Heart right ventricle (tissue), 16 donors: Measurements from ENCODE around the gene GNG7. TPM values are rescaled to one million over a fixed set of nuclear protein-coding genes. Genes with fewer than 3 reads are reported as not detected.
"Not testable (repeated sequence)": the region's sequence is repeated elsewhere in the genome, so short reads cannot be mapped to it uniquely, and the experiment has no call there.

Source experiments
- ATAC-seq, 8 donors: fragments of 200-7000 bp; cut with Tn5 transposase; one replicate each; pipeline ENCODE4 v1.9.1; 2020; ENCODE audit warnings: mild to moderate bottlenecking in 8 of 8, moderate library complexity in 8 of 8, moderate number of reproducible peaks in 1 of 8
- DNase-seq, 2 donors: peaks; one replicate each; pipeline ENCODE4 v3.0.0-alpha.2; 2020
- H3K27ac ChIP-seq, 10 donors: fragments of 200-600 bp; sonication (generic) in 2 of 10; one replicate each; pipeline versions ENCODE4 v1.5.0 to v1.8.0; 2020 to 2022; ENCODE audit warnings: mild to moderate bottlenecking in 3 of 10
- H3K27me3 ChIP-seq, 7 donors: fragments of 200-600 bp; one replicate each; pipeline ENCODE4 v1.8.0; 2021 to 2022; ENCODE audit warnings: mild to moderate bottlenecking in 2 of 7
- H3K36me3 ChIP-seq, 9 donors: fragments of 200-600 bp; sonication (generic) in 1 of 9; one replicate each; pipeline versions ENCODE4 v1.5.0 to v1.8.0; 2020 to 2022; ENCODE audit warnings: mild to moderate bottlenecking in 2 of 9
- H3K4me1 ChIP-seq, 9 donors: fragments of 200-600 bp; sonication (generic) in 1 of 9; one replicate each; pipeline versions ENCODE4 v1.5.0 to v1.8.0; 2020 to 2022; ENCODE audit warnings: mild to moderate bottlenecking in 4 of 9
- H3K4me3 ChIP-seq, 10 donors: fragments of 200-600 bp; sonication (generic) in 2 of 10; one replicate each; pipeline versions ENCODE4 v1.5.0 to v1.8.0; 2020 to 2022; ENCODE audit warnings: mild to moderate bottlenecking in 7 of 10, moderate library complexity in 2 of 10
- H3K9me3 ChIP-seq, 11 donors: fragments of 200-600 bp in 10 of 11; sonication (generic) in 2 of 11; one replicate each; pipeline versions ENCODE4 v1.5.0 to v1.8.0; 2013 to 2022; ENCODE audit warnings: mild to moderate bottlenecking in 2 of 11, control low read depth in 1 of 11, moderate library complexity in 1 of 11
- CTCF ChIP-seq, 9 donors: fragments of 200-600 bp; sonication (generic) in 2 of 9; IDR thresholded peaks; one replicate each; pipeline versions ENCODE4 v1.5.0 to v1.8.0; 2021 to 2022; ENCODE audit warnings: antibody characterized with exemption in 9 of 9, mild to moderate bottlenecking in 5 of 9, moderate library complexity in 1 of 9
- WGBS, 2 donors: extraction: QIAGEN DNeasy Blood & Tissue Kit; methylation state at CpG; one replicate each; pipeline ENCODE4 v1.1.7; 2013; ENCODE audit warnings: inconsistent platforms in 1 of 2; 5-methylcytosine and 5-hydroxymethylcytosine counted together
- intact Hi-C, 10 donors: fragments of 100-400 bp; cut with DNase I; formaldehyde crosslinking; loops; one replicate each; pipeline versions ENCODE4 v1.11.1 to v1.14.2; 2022
- polyA plus RNA-seq, 2 donors: library from polyadenylated mRNA; stranded (reverse); fragments of 200-250 nt; gene quantifications; one replicate each; pipeline ENCODE4 v1.2.3, GENCODE V29; 2013
- total RNA-seq, 10 donors: library from RNA; stranded (reverse); fragmentation: NEBNext Ultra II Directional in 3 of 10; extraction: Animal tissue kit (Norgen Biotek cat#: 25700) in 3 of 10; gene quantifications; one replicate each; pipeline versions ENCODE4 v1.2.1 to v1.2.4, GENCODE V29; 2021 to 2023
- donor health status: Arrhythmogenic right ventricular cardiomyopathy.
- donor health status: ischemic (EF 13 %, LVEDD 7.1; RV severe dilation, severe dysfunction).
- donor health status: healthy with polysubstance abuse.
- donor health status: DM: no; HTN: yes; CAD: no.
- donor health status: DM: no; HTN: no; CAD: no.
- donor health status: ischemic (EF 25% LVEDD 6.9; RV normal size, moderate dysfunction).
- donor health status: ischemic (EF 25% LVEDD 5.7; RV mildly dilated, moderate dysfunction).
- donor health status: healthy.
- donor health status: DM: yes; HTN: yes; CAD: no.
- donor health status: Ischemic cardiomyopathy.
- donor health status: ischemic (EF 35%, LVEDD 5.7; RV mildly dilated, moderate dysfunction).
- donor health status: nonischemic (EF 11% LVEDD 7.7; RV severe dilation, severe dysfunction).
- donor health status: DM: yes; HTN: yes; CAD: no.
- donor health status: PGD.
- donor health status: ischemic (EF 29% LVEDD 5.4; RV normal size, mild dysfunction).
- donor health status: nonischemic (EF 23%, LVEDD 6.1; RV moderate dilation, normal function).

Gene GNG7
- total and polyA plus RNA-seq, 12 donors, result 8.4 to 56.9 (median 39.1) TPM

GRCh38 chr19:2567580-2567979 is 134.9 kb downstream of the GNG7 start:
- TF ChIP-seq CTCF (IDR thresholded peaks at IDR 0.05), result no peak
- Histone ChIP-seq H3K27ac (peak overlapping the region in 8 of 10 donors; percentile 44 to 84 (median 72)), H3K36me3 (no peaks in the 10 kb centered on the region), H3K9me3 (peaks cover 0 to 5% (median 0%) of the 10 kb centered on the region in 11 donors), H3K4me3 (no peak overlapping the region), H3K4me1 (peaks cover 0 to 24% (median 11%) of the 10 kb centered on the region in 9 donors), H3K27me3 (no peaks in the 10 kb centered on the region)
- intact Hi-C loops, result no loop called here
- peak; percentile 61 to 84 (median 79) for ATAC-seq
- peak; percentile 58 to 67 for DNase-seq
- 40 to 64% methylated on average over 16 to 17 of the region's 17 CpGs for WGBS, 2 donors

GRCh38 chr19:2563546-2563945 is 138.9 kb downstream of the GNG7 start:
- 89 to 94% methylated on average over 9 of the region's 9 CpGs for WGBS, 2 donors
- peaks cover 0 to 35% (median 11%) of the 10 kb centered on the region in 9 donors for H3K4me1 ChIP-seq
- DNase-seq, H3K27me3 ChIP-seq, H3K27ac ChIP-seq, ATAC-seq, H3K4me3 ChIP-seq, intact Hi-C loops, H3K9me3 ChIP-seq, H3K36me3 ChIP-seq: not testable (repeated sequence)

GRCh38 chr19:2561895-2562294 is 140.6 kb downstream of the GNG7 start:
- no peak for DNase-seq
- H3K4me3 ChIP-seq, result peak overlapping the region in 1 of 10 donors; percentile 39
- no peak for TF ChIP-seq CTCF (IDR thresholded peaks at IDR 0.05)
- peak overlapping the region in 1 of 10 donors; percentile 72 for H3K27ac ChIP-seq
- no peaks in the 10 kb centered on the region for H3K27me3 ChIP-seq
- peaks cover 0 to 23% (median 0%) of the 10 kb centered on the region in 9 donors for H3K4me1 ChIP-seq
- H3K36me3 ChIP-seq, result no peaks in the 10 kb centered on the region
- no peaks in the 10 kb centered on the region for H3K9me3 ChIP-seq
- intact Hi-C loops, result no loop called here
- peak in 1 of 8 donors; percentile 26 for ATAC-seq
- 59 to 64% methylated on average over 14 of the region's 14 CpGs for WGBS, 2 donors

- H3K36me3 ChIP-seq, result no peaks in the 10 kb centered on the region
- TF ChIP-seq CTCF (IDR thresholded peaks at IDR 0.05), result no peak
- H3K27me3 ChIP-seq, result no peaks in the 10 kb centered on the region
- no peak overlapping the region for H3K27ac ChIP-seq
- no peak overlapping the region for H3K4me3 ChIP-seq
- H3K9me3 ChIP-seq, result no peaks in the 10 kb centered on the region
- 95 to 99% methylated on average over 5 of the region's 5 CpGs for WGBS, 2 donors
- intact Hi-C loops, result no loop called here
- no peak for DNase-seq
- H3K4me1 ChIP-seq, result peaks cover 0 to 20% (median 0%) of the 10 kb centered on the region in 9 donors
- ATAC-seq, result no peak
Observed at GRCh38 chr19:2561221-2561620, 141.3 kb downstream of the GNG7 start.

GRCh38 chr19:2560369-2560768 is 142.1 kb downstream of the GNG7 start:
- ATAC-seq, result no peak
- Histone ChIP-seq H3K9me3 (no peaks in the 10 kb centered on the region), H3K27ac (no peak overlapping the region), H3K36me3 (no peaks in the 10 kb centered on the region), H3K4me1 (peaks cover 0 to 21% (median 0%) of the 10 kb centered on the region in 9 donors), H3K4me3 (no peak overlapping the region), H3K27me3 (no peaks in the 10 kb centered on the region)
- no peak for TF ChIP-seq CTCF (IDR thresholded peaks at IDR 0.05)
- 91 to 93% methylated on average over 13 of the region's 13 CpGs for WGBS, 2 donors
- intact Hi-C loops, result no loop called here
- DNase-seq, result no peak
